OCI-LY3 (cell line): Measurements from ENCODE around the gene CRTAC1.

Experiments used
- CTCF ChIP-seq: fragments of 200-600, 300-600 bp; sonication (generic); IDR thresholded peaks from 2 replicates; pipeline ENCODE4 v1.5.1; 2014; ENCODE audit warnings: antibody characterized with exemption, low read length, low read depth
- EZH2phosphoT487 ChIP-seq: fragments of 200-600 bp; shearing (Covaris generic); IDR thresholded peaks from 2 replicates; pipeline ENCODE4 v1.6.1; 2018; ENCODE audit warnings: antibody characterized with exemption, mixed run types, low read depth

GRCh38 chr10:97940534-97940933 is 89.9 kb downstream of the CRTAC1 start:
- TF ChIP-seq CTCF (no peak), EZH2phosphoT487 (no peak)
